Measurements from ENCODE around the gene DOK5.

DNA sequence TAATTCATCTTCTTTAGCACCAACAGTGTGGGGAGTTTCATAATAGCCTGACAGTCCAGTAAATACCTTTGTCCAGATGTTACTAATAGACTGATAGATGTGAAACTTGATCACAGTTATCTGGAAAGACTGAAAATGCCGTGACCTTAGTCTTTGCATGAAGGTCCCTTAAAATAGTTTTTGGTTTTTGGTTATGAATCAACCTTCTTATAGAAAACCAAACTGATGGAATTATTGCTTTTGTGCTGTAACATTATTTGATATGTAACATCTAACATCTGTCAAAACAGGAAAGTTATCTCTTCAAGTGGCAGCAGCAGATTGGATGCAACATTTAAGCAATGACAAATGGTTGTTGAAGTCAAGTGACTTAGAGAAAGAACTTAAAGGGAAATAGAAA is 190.4 kb downstream of the DOK5 start:
- TF ChIP-seq TAF1 (IDR thresholded peaks at IDR 0.05; ENCODE audit: borderline replicate concordance, low read depth, low read length) (no peak), POLR2AphosphoS5 (IDR thresholded peaks at IDR 0.05; ENCODE audit: low read depth, low read length) (no peak), POLR2A (IDR thresholded peaks at IDR 0.05; ENCODE audit: low read depth, low read length) (no peak)

Measured in GM12892 (cell line).